ENCODE results near the gene MTUS2.

MTUS2 gene

DNA sequence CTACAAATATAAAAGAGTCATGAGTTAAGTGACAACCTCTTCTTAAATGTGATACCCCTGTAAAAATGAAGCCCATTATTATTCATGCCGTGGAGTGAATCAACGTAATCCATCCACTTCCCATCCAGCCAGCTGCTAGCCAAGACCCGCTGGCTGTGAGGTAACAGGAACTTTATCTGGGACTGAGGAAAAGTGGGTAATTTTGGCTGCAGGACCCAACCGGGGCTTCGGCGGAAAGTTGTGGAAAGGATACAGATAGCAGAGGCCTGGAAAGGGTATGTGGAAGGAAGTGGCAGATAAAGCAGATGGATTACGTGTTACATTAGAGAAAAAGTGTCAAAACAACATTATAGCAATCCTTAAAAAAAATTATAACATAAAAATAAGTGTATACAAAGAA lies 727.0 kb downstream of the MTUS2 start:
- no peak for DNase-seq (ENCODE audit: low spot score)
- no peak for TF ChIP-seq CTCF (IDR thresholded peaks at IDR 0.05; ENCODE audit: extremely low read depth, missing control alignments)

- no peak for TF ChIP-seq CTCF (IDR thresholded peaks at IDR 0.05; ENCODE audit: extremely low read depth, missing control alignments)
- no peak for DNase-seq (ENCODE audit: low spot score)
Observed at GRCh38 chr13:29548722-29549121, 728.6 kb downstream of the MTUS2 start.

DNA sequence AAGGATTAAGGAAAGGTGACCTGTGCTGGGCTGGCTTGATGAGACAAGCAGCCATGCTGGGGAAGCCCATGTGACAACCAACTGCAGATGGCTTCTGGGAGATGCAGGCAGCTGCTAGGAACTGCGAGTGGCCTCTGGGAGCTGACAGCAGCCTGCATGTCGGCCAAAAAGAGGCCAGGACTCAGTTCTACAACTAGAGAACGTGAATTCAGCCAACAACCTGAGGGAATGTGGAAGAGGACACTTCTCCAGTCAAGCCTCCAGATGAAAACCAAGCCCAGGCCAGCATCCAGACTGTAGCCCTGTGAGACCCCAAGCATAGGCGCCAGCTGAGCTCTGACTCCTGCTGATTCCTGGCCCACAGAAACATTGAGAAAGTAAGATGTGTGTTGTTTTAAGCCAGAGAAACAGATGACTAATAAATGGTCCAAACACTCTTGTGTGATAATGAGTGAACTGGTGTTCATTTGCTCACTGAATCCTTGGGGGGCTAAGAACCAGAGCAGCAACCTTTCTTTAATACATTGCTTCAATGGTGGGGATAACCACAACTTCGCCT lies 730.4 kb downstream of the MTUS2 start:
- TF ChIP-seq CTCF (IDR thresholded peaks at IDR 0.05; ENCODE audit: extremely low read depth, missing control alignments), result no peak
- DNase-seq (ENCODE audit: low spot score), result no peak

GRCh38 chr13:29551214-29551613 lies 731.1 kb downstream of the MTUS2 start:
- no peak for DNase-seq (ENCODE audit: low spot score)
- TF ChIP-seq CTCF (IDR thresholded peaks at IDR 0.05; ENCODE audit: extremely low read depth, missing control alignments), result no peak
